ENCODE measurements around the gene MLXIP. TPM values are rescaled to one million over a fixed set of nuclear protein-coding genes. Genes with fewer than 3 reads are reported as not detected.

MLXIP gene
- total and polyA plus RNA-seq, 9 of the 15 experiments (the other 6 are each of a cell fraction or from before 2014, with no cell fraction given), result 2.2 to 66.3 (median 18.1) TPM

- no peaks in the 10 kb centered on the region for H3K27me3 ChIP-seq (ENCODE audit: control insufficient read depth in 2 of 2, insufficient read depth in 2 of 2, low read length in 2 of 2)
- no peaks in the 10 kb centered on the region for H3K9me1 ChIP-seq (ENCODE audit: control insufficient read depth, insufficient read depth, low read length)
- H3K36me3 ChIP-seq (ENCODE audit: control insufficient read depth, insufficient read depth, low read length), result peaks cover 48% of the 10 kb centered on the region
- H3K9ac ChIP-seq (ENCODE audit: insufficient read depth in 1 of 2, low read depth in 2 of 2, low read length in 2 of 2), result peak overlapping the region; percentile 79 to 84
- ATAC-seq, result peak; percentile 3
- in situ Hi-C loops (cut with MboI) (no loop called here), intact Hi-C loops (cut with micrococcal nuclease) (loop anchor here (2.0 kb wide), 2 partner anchors 17 to 41 kb away; no protein-coding TSS in a partner anchor)
- peak; percentile 78 for FAIRE-seq
- no peak overlapping the region for H2AFZ ChIP-seq (ENCODE audit: low read depth, low read length)
- H3K4me1 ChIP-seq (replicated peaks in 1 of 2; ENCODE audit: control insufficient read depth in 2 of 2, insufficient read depth in 2 of 2, low read length in 2 of 2), result peaks cover 46 to 58% of the 10 kb centered on the region in 2 experiments; a peak in 4 of 5 replicates
- peak overlapping the region; percentile 95 for H3K4me2 ChIP-seq (ENCODE audit: insufficient read depth, low read length)
- WGBS (ENCODE audit: insufficient coverage, low coverage, missing lambda C conversion rate), result 0% methylated on average over 6 of the region's 7 CpGs
- ChIA-PET POLR2A (interaction anchor here (0.9 to 5.9 kb wide), 6 partner anchors 8 to 208 kb away, joined by 3 to 68 read pairs (median 10); no protein-coding TSS in a partner anchor), CTCF (ENCODE audit: low intra/inter-chr PET ratio) (interaction anchor here (1.8 kb wide), 1 partner anchor 28 kb away, joined by 6 read pairs; no protein-coding TSS in a partner anchor)
- no TSS peak for BruUV-seq (replicated peaks)
- peak overlapping the region; percentile 68 for H3K27ac ChIP-seq (ENCODE audit: extremely low read depth, low read depth, low read length)
- peaks cover 29% of the 10 kb centered on the region for H4K20me1 ChIP-seq (replicated peaks; ENCODE audit: control insufficient read depth, insufficient read depth, low read length)
- peaks cover 86% of the 10 kb centered on the region for H3K79me2 ChIP-seq (ENCODE audit: control insufficient read depth, insufficient read depth, low read length)
- DNase-seq (ENCODE audit: extremely low read depth in 1 of 4, low spot score in 3 of 4), result peak in 1 of 4 experiments; percentile 52
- peak overlapping the region; percentile 74 for H3K4me3 ChIP-seq
- H3K9me3 ChIP-seq (replicated peaks; ENCODE audit: control insufficient read depth, insufficient read depth, low read depth, low read length), result no peaks in the 10 kb centered on the region
- no peak for TF ChIP-seq FOXK1 (CRISPR knock-in tag; IDR thresholded peaks at IDR 0.05; ENCODE audit: borderline replicate concordance)
- TF ChIP-seq MTF1 (CRISPR knock-in tag; IDR thresholded peaks at IDR 0.05; ENCODE audit: borderline replicate concordance), result no peak
- no peak for TF ChIP-seq SMC3 (conservative IDR thresholded peaks at IDR 0.05; ENCODE audit: insufficient read depth, low read depth, low read length)
- TF ChIP-seq ZNF512 (tag; IDR thresholded peaks at IDR 0.05), result no peak
- no peak for TF ChIP-seq CBX8 (IDR thresholded peaks at IDR 0.05; ENCODE audit: borderline replicate concordance, extremely low read depth, low read depth, low read length, poor library complexity, severe bottlenecking)
- no peak for TF ChIP-seq CAMTA2 (CRISPR knock-in tag; conservative IDR thresholded peaks at IDR 0.05)
- TF ChIP-seq SREBF2 (CRISPR knock-in tag; IDR thresholded peaks at IDR 0.05), result no peak
- no peak for TF ChIP-seq NR2C1 (IDR thresholded peaks at IDR 0.05)
- no peak for TF ChIP-seq NR2C1 (tag; IDR thresholded peaks at IDR 0.05)
- TF ChIP-seq TSHZ1 (CRISPR knock-in tag; IDR thresholded peaks at IDR 0.05), result no peak
- no peak for TF ChIP-seq HMGN3 (IDR thresholded peaks at IDR 0.05; ENCODE audit: borderline replicate concordance, extremely low read depth, insufficient read length, low read depth, low read length)
- no peak for TF ChIP-seq CTCFL (IDR thresholded peaks at IDR 0.05; ENCODE audit: borderline replicate concordance, insufficient read depth, low read depth, low read length, poor library complexity, severe bottlenecking)
- TF ChIP-seq SMARCB1 (IDR thresholded peaks at IDR 0.05; ENCODE audit: insufficient read length, low read depth), result no peak
- no peak for TF ChIP-seq EP300 (IDR thresholded peaks at IDR 0.05; ENCODE audit: low read length)
Measured at GRCh38 chr12:122081697-122082221, 3.2 kb downstream of the MLXIP start.

Measured in K562 (cell line).